SU-DHL-6 (cell line): ENCODE measurements around the gene NPIPA7.
"Not testable (repeated sequence)": the region's sequence is repeated elsewhere in the genome, so short reads cannot be mapped to it uniquely, and the experiment has no call there.

Experiments used
- EZH2phosphoT487 ChIP-seq: fragments of 200-600 bp; sonication (generic), shearing (Covaris generic); conservative IDR thresholded peaks from 2 replicates; pipeline ENCODE4 v1.6.1; 2018; ENCODE audit warnings: mild to moderate bottlenecking, antibody characterized with exemption, low read length, moderate library complexity, mixed read lengths
- TF ChIP-seq, protein P1 (sequence below): fragments of 200-600 bp; sonication (generic); IDR thresholded peaks from one replicate; pipeline ENCODE4 v1.5.1; 2017; ENCODE audit warnings: antibody characterized with exemption, mild to moderate bottlenecking, low read length, moderate library complexity; ENCODE audit not compliant: insufficient read depth, poor library complexity, severe bottlenecking

DNA sequence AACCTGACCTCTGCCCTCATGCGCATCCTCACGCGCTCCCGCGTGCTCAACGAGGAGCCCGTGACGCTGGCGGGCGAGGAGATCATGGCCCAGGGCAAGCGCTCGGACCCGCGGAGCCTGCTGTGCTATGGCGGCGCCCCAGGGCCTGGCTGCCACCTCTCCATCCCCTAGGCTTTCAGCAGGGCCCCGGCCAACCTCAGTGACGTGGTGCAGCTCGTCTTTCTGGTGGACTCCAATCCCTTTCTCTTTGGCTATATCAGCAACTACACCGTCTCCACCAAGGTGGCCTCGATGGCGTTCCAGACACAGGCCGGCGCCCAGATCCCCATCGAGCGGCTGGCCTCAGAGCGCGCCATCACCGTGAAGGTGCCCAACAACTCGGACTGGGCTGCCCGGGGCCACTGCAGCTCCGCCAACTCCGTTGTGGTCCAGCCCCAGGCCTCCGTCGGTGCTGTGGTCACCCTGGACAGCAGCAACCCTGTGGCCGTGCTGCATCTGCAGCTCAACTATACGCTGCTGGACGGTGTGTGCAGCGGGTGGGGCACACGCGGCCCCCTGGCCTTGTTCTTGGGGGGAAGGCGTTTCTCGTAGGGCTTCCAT, 7.7 kb upstream of the NPIPA7 start:
- TF ChIP-seq EZH2phosphoT487: not testable (repeated sequence)
- TF ChIP-seq, protein P1, sequence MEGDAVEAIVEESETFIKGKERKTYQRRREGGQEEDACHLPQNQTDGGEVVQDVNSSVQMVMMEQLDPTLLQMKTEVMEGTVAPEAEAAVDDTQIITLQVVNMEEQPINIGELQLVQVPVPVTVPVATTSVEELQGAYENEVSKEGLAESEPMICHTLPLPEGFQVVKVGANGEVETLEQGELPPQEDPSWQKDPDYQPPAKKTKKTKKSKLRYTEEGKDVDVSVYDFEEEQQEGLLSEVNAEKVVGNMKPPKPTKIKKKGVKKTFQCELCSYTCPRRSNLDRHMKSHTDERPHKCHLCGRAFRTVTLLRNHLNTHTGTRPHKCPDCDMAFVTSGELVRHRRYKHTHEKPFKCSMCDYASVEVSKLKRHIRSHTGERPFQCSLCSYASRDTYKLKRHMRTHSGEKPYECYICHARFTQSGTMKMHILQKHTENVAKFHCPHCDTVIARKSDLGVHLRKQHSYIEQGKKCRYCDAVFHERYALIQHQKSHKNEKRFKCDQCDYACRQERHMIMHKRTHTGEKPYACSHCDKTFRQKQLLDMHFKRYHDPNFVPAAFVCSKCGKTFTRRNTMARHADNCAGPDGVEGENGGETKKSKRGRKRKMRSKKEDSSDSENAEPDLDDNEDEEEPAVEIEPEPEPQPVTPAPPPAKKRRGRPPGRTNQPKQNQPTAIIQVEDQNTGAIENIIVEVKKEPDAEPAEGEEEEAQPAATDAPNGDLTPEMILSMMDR: not testable (repeated sequence)
